Frontal cortex (tissue), 4 donors: ENCODE data around the gene P2RY4. TPM values are rescaled to one million over a fixed set of nuclear protein-coding genes. Genes with fewer than 3 reads are reported as not detected.
A peak's percentile ranks its signal among the peaks of the same experiment; 100 is the strongest.
"Not testable (repeated sequence)": the region's sequence is repeated elsewhere in the genome, so short reads cannot be mapped to it uniquely, and the experiment has no call there.

Experiments
- DNase-seq, 2 donors: peaks; one replicate each; pipeline ENCODE4 v3.0.0; 2012; ENCODE audit warnings: low spot score in 2 of 2
- FAIRE-seq: peaks from 2 replicates; lab custom pipeline; 2012; peaks lifted over from hg19 to GRCh38; lab: Jason Lieb, UNC
- total RNA-seq: library from RNA; depleted of rRNA; stranded (reverse); fragments of >200 nt; gene quantifications from one replicate; pipeline ENCODE4 v1.2.3, GENCODE V29; 2014
- donor health status: control.
- donor health status: control.
- donor health status: control.

P2RY4 gene
- total RNA-seq: not detected

DNA sequence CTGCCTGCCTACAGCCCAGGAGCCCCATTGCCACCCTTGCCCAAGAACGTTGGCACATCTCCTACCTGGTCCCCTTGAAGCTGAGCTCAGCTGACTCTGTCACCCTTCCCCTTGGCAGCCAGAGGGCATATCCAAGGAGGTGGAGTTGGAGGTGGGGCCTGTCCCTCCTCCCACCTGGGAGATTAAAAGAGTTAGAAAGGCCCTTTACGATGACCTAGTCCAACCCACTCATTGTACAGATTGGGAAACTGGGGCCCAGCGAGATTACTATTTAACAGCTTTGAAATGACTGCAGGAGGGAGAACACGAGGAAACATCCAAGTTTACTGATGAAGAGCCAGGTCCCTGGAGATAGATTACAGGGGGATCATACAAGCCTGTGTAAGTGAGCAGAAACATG lies at the start of gene P2RY4:
Gene P2RY4 (minus strand): TSS at position 101 of the 400 bp plus-strand sequence. CDS start 580 bp downstream, outside the sequence.
- DNase-seq (no peak), FAIRE-seq (no peak)

- no peak for FAIRE-seq
Observed at GRCh38 chrX:70301716-70302115, 41.7 kb upstream of the P2RY4 start.

GRCh38 chrX:70293621-70294020 lies 33.6 kb upstream of the P2RY4 start:
- FAIRE-seq (no peak), DNase-seq (no peak)

More at GRCh38 chrX:70301716-70302115, 41.7 kb upstream of the P2RY4 start:
- DNase-seq: no peak

GRCh38 chrX:70292788-70293187 lies 32.8 kb upstream of the P2RY4 start:
- FAIRE-seq (no peak), DNase-seq (no peak)

- DNase-seq (peak; percentile 60 to 82), FAIRE-seq (no peak)
Observed at GRCh38 chrX:70289793-70290770, 30.1 kb upstream of the P2RY4 start, which contains the start of the genes KIF4A and PDZD11. TSS of gene KIF4A (plus strand) at chrX:70290104. CDS start at chrX:70290459, 355 bp downstream. TSS of gene PDZD11 (minus strand) at chrX:70289927. CDS start at chrX:70289341, 586 bp downstream.

GRCh38 chrX:70289168-70289792 lies 29.3 kb upstream of the P2RY4 start:
- DNase-seq (no peak), FAIRE-seq (no peak)

DNA sequence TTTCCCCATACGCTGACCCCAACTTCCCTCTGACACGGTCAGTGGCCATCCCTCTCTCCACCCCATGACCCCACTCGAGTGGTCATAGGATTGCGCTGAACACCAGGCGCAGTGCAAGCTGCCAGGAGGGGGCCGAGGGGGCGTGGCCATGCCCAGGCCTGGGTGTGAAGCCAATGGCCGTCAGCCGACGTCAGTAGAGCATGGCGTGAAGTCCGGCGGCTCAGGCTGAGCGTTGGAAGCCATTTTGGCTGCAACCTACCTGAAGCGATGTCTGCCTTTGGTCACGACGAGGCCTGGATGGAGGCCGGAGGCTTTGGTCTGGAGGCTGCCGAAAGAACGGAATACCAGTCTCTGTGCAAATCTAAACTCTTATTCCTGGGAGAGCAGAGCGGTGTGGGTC lies 21.9 kb upstream of the P2RY4 start, which contains the start of gene RAB41:
Gene RAB41 (plus strand): TSS at position 222 of the 400 bp plus-strand sequence. CDS start 46 bp downstream, at position 268.
- no peak for FAIRE-seq
- no peak for DNase-seq

- DNase-seq (no peak), FAIRE-seq (no peak)
Observed at GRCh38 chrX:70280573-70280972, 20.6 kb upstream of the P2RY4 start.

- FAIRE-seq (no peak), DNase-seq (no peak)
Observed at GRCh38 chrX:70279081-70279480, 19.1 kb upstream of the P2RY4 start.

DNA sequence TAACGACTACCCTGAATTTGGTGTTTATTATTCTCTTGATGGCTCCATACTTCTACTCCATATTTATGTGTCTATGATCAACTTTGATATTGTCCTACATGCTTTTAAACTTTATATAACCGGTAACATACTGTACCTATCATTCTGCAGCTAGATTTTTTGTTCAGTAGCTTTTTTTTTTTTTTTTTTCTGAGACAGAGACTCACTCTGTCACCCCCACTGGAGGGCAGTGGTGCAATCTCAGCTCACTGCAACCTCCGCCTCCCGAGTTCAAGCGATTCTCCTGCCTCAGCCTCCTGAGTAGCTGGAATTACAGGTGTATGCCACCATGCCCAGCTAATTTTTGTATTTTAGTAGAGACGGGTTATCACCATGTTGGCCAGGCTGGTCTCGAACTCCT lies 14.0 kb upstream of the P2RY4 start:
- DNase-seq: not testable (repeated sequence)

GRCh38 chrX:70268034-70268433 lies 8.0 kb upstream of the P2RY4 start, which contains the start of gene ARR3:
TSS of gene ARR3 (plus strand) at chrX:70268334. CDS start at chrX:70269386, 1,052 bp downstream.
- no peak for FAIRE-seq
- DNase-seq: no peak

More for the DNA sequence above, 14.0 kb upstream of the P2RY4 start:
- FAIRE-seq: not testable (repeated sequence)

DNA sequence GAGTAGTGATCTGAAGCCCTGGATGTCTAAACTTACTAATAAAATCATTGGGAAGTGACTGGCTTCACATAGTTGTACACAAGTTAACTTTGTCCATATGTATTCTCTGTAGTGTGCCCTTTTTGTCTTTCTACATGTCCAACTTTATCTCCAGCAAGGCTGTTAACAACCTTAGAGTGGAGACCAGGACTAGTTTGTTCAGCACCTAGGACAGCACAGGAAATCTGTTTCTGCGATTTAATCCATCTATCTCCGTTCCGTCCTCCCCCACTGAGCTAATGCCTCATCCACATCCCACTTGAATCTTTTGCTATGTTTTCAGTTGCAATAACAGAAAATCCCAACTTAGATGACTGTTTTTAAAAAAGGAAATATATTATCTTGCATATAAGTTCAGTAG lies 4.8 kb upstream of the P2RY4 start:
- FAIRE-seq (no peak), DNase-seq (no peak)

DNA sequence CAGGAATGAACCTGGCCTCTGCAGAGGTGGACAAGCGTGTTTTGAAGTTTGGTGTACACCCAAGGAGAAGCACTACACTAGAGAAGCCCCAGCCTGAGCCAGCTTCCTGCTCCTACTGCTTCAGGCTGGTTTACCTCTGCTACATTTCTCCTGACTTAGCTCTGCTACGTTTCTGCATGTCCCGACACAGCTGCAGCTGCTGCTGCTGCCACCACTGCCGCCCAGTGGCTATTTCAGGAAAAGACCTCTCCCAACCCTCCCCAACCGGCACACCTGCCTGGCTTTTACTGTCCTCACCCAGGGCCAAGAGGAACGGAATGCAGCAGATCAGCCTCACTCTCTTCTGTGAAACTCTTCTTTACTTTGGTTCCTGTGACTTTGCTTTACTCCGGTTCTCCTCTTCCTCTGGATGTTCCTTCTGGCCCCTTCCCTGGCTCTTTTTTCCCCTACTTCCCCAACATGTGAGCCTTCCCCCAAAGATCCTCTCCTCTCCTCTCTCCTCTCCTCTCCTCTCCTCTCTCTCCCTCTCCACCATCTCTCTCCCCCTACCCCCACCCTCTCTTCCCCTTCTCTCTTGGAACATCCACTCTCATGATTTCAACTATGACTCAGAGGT lies 3.1 kb upstream of the P2RY4 start:
- FAIRE-seq: no peak

GRCh38 chrX:70257423-70258288 lies 2.3 kb downstream of the P2RY4 start:
- no peak for DNase-seq
- FAIRE-seq: no peak

More for the DNA sequence above, 3.1 kb upstream of the P2RY4 start:
- peak in 1 of 2 donors; percentile 6 for DNase-seq

GRCh38 chrX:70255452-70255851 lies 4.6 kb downstream of the P2RY4 start:
- FAIRE-seq (no peak), DNase-seq (no peak)

GRCh38 chrX:70254909-70255308 lies 5.1 kb downstream of the P2RY4 start:
- FAIRE-seq: no peak
- DNase-seq: no peak

DNA sequence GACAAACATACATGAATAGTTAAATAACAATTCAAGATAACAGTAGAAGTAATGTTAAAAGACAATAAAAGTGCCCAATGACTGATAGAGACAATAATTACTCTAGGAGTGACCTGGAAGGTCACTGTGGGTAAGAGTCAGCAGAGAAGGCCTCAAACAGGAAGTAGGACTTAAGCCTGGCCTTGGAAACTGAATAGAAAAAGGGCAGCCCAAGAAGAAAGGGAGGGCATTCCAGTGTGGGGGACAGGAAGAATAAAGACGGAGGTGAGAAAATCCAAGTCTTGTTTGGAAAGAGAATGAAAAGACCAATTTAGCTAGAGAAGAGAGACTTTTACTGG lies 6.0 kb downstream of the P2RY4 start:
- no peak for FAIRE-seq

DNA sequence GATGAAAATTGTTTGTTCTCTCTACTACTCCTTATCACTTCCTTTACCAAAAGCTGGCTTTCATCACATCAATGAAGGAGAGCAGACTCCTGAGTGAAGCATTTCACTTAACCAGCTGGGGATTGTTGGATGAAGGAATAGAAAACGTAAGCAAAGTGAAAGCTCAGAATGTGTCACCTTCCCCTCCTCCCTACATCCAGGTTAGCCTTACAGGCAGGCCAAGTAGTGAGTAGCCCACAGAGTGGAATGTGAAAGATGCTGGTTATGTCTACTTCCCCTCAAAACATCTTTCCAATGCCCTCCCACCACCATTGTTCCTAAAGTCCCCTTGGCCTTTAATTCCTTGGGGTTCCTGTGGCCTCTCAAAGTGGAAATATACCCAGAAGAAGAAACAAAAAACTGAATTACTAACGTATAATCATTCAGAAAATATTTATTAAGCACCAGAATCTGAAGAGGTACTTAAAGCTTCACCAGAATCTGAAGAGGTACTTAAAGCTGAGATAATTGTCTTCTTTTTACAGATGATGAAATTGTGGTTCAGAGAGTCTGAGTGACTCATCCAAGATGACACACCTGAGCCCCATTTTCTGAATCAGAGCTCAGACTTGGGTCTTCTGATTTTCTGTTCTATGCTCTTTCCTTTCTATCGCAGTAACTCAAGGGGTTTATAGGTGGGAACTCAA lies 6.5 kb downstream of the P2RY4 start:
- no peak for FAIRE-seq
- no peak for DNase-seq

More for the DNA sequence above, 6.0 kb downstream of the P2RY4 start:
- no peak for DNase-seq

- no peak for FAIRE-seq
- DNase-seq: no peak
Observed at GRCh38 chrX:70252491-70252890, 7.5 kb downstream of the P2RY4 start.
